ENCODE data around the gene CLASP1. TPM values are rescaled to one million over a fixed set of nuclear protein-coding genes. Genes with fewer than 3 reads are reported as not detected.
"Not testable (repeated sequence)": the region's sequence is repeated elsewhere in the genome, so short reads cannot be mapped to it uniquely, and the experiment has no call there.

CLASP1 gene
- total and polyA plus RNA-seq, 2 experiments from 2014 or later = 20.1 to 37.4 TPM

GRCh38 chr2:121643877-121644276 is 5.4 kb downstream of the CLASP1 start:
- no peak for DNase-seq
- Histone ChIP-seq H3K27me3 (replicated peaks; ENCODE audit: insufficient read depth) (no peaks in the 10 kb centered on the region), H3K79me2 (ENCODE audit: insufficient read depth) (peaks cover 100% of the 10 kb centered on the region), H3K9ac (no peak overlapping the region), H3K36me3 (ENCODE audit: low read depth) (no peaks in the 10 kb centered on the region), H3K27ac (no peak overlapping the region), H3K4me3 (no peak overlapping the region), H3K4me1 (ENCODE audit: insufficient read depth) (peaks cover 11% of the 10 kb centered on the region), H3K4me2 (ENCODE audit: unreplicated experiment) (no peak overlapping the region), H3K9me2 (ENCODE audit: insufficient read depth) (no peaks in the 10 kb centered on the region), H3K9me3 (ENCODE audit: low read depth) (no peaks in the 10 kb centered on the region), H2AFZ (no peak overlapping the region), H4K20me1 (ENCODE audit: insufficient read depth) (no peaks in the 10 kb centered on the region), H3F3A (ENCODE audit: insufficient read depth) (peaks cover 10% of the 10 kb centered on the region)
- in situ Hi-C loops (cut with MboI) = no loop called here
- 100% methylated on average over 2 of the region's 2 CpGs for WGBS, 2 experiments (ENCODE audit: low coverage in 1 of 2, low lambda C conversion rate in 2 of 2, missing lambda C conversion rate in 2 of 2)
- TF ChIP-seq EZH2phosphoT487 (IDR thresholded peaks at IDR 0.05; ENCODE audit: insufficient read depth, low read depth) (no peak), EZH2 (IDR thresholded peaks at IDR 0.05; ENCODE audit: insufficient read depth, poor library complexity, severe bottlenecking) (no peak)

DNA sequence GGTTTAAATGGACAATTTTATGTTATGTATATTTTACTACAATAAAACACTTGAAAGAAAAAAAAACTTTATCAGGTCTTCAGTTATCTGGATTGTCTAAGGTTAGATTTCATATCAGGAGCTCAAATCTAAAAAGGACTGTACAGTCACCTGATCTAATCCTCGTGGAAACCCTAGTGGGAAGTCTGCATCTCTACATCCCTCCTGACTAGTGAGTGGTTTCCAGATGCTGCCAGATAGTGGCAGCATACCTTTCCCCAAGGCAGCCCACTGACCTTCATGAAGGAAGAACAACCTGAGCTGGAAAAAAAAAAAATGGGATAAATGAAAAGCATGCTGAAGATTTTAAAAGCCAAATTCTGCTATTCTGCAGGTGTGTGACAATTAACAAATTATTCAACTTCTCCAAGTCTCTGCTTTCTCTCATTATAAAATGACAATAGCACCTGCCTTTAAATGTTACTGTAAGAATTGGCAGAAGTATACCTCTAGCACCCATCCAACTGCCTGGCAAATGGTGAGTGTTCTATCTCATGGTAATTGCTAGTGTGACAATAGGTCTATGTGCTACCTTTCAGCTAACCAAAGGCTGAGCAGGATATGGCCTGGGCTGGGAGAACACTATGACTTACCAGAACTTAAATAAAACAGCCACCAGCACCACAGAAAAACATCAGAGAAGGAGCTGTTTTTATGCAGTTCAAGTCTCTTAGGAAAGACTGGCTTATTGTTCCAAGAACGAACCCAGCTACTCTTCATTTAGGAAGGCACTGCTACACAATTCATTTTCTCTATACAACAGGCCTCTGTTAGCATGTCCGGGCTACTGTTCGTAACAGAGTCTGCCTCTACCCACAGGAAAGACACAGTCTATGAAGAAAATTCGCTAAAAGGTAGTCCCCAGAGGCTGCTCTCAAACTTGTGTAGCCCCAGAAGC is 8.6 kb downstream of the CLASP1 start:
- DNase-seq = no peak
- Histone ChIP-seq H3K9ac (no peak overlapping the region), H3K36me3 (ENCODE audit: low read depth) (0 out of 2 replicates have a peak, but pooled peaks cover 6% of the 10 kb centered on the region), H3K9me2 (ENCODE audit: insufficient read depth) (no peaks in the 10 kb centered on the region), H2AFZ (no peak overlapping the region), H3K9me3 (ENCODE audit: low read depth) (no peaks in the 10 kb centered on the region), H4K20me1 (ENCODE audit: insufficient read depth) (peaks cover 4% of the 10 kb centered on the region; the same call in 1 of the 2 replicates), H3K27ac (no peak overlapping the region), H3K4me2 (ENCODE audit: unreplicated experiment) (no peak overlapping the region), H3K79me2 (ENCODE audit: insufficient read depth) (peaks cover 100% of the 10 kb centered on the region), H3F3A (ENCODE audit: insufficient read depth) (0 out of 2 replicates have a peak, but pooled peaks cover 3% of the 10 kb centered on the region), H3K4me1 (ENCODE audit: insufficient read depth) (no peaks in the 10 kb centered on the region; the same call in 1 of the 2 replicates), H3K27me3 (replicated peaks; ENCODE audit: insufficient read depth) (no peaks in the 10 kb centered on the region), H3K4me3 (no peak overlapping the region)
- TF ChIP-seq EZH2 (IDR thresholded peaks at IDR 0.05; ENCODE audit: insufficient read depth, poor library complexity, severe bottlenecking) (no peak), EZH2phosphoT487 (IDR thresholded peaks at IDR 0.05; ENCODE audit: insufficient read depth, low read depth) (no peak)
- in situ Hi-C loops (cut with MboI) = no loop called here
- 83 to 91% methylated on average over 5 of the region's 5 CpGs for WGBS, 2 experiments (ENCODE audit: low coverage in 1 of 2, low lambda C conversion rate in 2 of 2, missing lambda C conversion rate in 2 of 2)

GRCh38 chr2:121639846-121640245 is 9.4 kb downstream of the CLASP1 start:
- H4K20me1 ChIP-seq (ENCODE audit: insufficient read depth); in situ Hi-C loops (cut with MboI): not testable (repeated sequence)

GRCh38 chr2:121638333-121638732 is 10.9 kb downstream of the CLASP1 start:
- TF ChIP-seq EZH2 (IDR thresholded peaks at IDR 0.05; ENCODE audit: insufficient read depth, poor library complexity, severe bottlenecking) = no peak
- no peak for TF ChIP-seq EZH2phosphoT487 (IDR thresholded peaks at IDR 0.05; ENCODE audit: insufficient read depth, low read depth)
- Histone ChIP-seq H3K4me3 (no peak overlapping the region), H3K79me2 (ENCODE audit: insufficient read depth) (peaks cover 100% of the 10 kb centered on the region), H2AFZ (no peak overlapping the region), H3K9ac (no peak overlapping the region), H3K9me2 (ENCODE audit: insufficient read depth) (no peaks in the 10 kb centered on the region), H3K36me3 (ENCODE audit: low read depth) (0 out of 2 replicates have a peak, but pooled peaks cover 6% of the 10 kb centered on the region), H4K20me1 (ENCODE audit: insufficient read depth) (peaks cover 4% of the 10 kb centered on the region; the same call in 1 of the 2 replicates), H3K27ac (no peak overlapping the region), H3K4me2 (ENCODE audit: unreplicated experiment) (no peak overlapping the region), H3K27me3 (replicated peaks; ENCODE audit: insufficient read depth) (no peaks in the 10 kb centered on the region), H3F3A (ENCODE audit: insufficient read depth) (peaks cover 23% of the 10 kb centered on the region), H3K9me3 (ENCODE audit: low read depth) (no peaks in the 10 kb centered on the region), H3K4me1 (ENCODE audit: insufficient read depth) (peaks cover 20% of the 10 kb centered on the region)
- DNase-seq = no peak
- in situ Hi-C loops (cut with MboI) = no loop called here
- WGBS, 2 experiments (ENCODE audit: low coverage in 1 of 2, low lambda C conversion rate in 2 of 2, missing lambda C conversion rate in 2 of 2) = 98 to 100% methylated on average over 3 of the region's 3 CpGs

More at GRCh38 chr2:121639846-121640245, 9.4 kb downstream of the CLASP1 start:
- H3K9ac ChIP-seq; H3K36me3 ChIP-seq (ENCODE audit: low read depth); H3K4me3 ChIP-seq; DNase-seq; H3K27me3 ChIP-seq (replicated peaks; ENCODE audit: insufficient read depth); H3K9me3 ChIP-seq (ENCODE audit: low read depth); H3K27ac ChIP-seq; H2AFZ ChIP-seq; H3K9me2 ChIP-seq (ENCODE audit: insufficient read depth); H3K4me2 ChIP-seq (ENCODE audit: unreplicated experiment); H3K4me1 ChIP-seq (ENCODE audit: insufficient read depth): not testable (repeated sequence)
- Histone ChIP-seq H3F3A (ENCODE audit: insufficient read depth) (peaks cover 11% of the 10 kb centered on the region), H3K79me2 (ENCODE audit: insufficient read depth) (peaks cover 100% of the 10 kb centered on the region)
- WGBS, 2 experiments (ENCODE audit: low coverage in 1 of 2, low lambda C conversion rate in 2 of 2, missing lambda C conversion rate in 2 of 2) = 86% methylated on average over 6 of the region's 6 CpGs

All from GM23248 (cell line).